Epithelial cell of proximal tubule (primary cell): ENCODE data around the gene EYA2. TPM values are rescaled to one million over a fixed set of nuclear protein-coding genes. Genes with fewer than 3 reads are reported as not detected.

Experiments used
- DNase-seq: peaks from one replicate; pipeline ENCODE4 v3.0.0-alpha.2; 2011; ENCODE audit warnings: low read depth
- H3K4me3 ChIP-seq: 2 replicates; pipeline ENCODE4 v1.5.1; 2011; ENCODE audit warnings: low read depth, mild to moderate bottlenecking, low read length
- total RNA-seq: library from RNA; depleted of rRNA; stranded (reverse); fragments of >200 nt; gene quantifications from 2 replicates; pipeline ENCODE4 v1.2.3, GENCODE V29; 2015
- TF ChIP-seq, protein P1 (sequence below): conservative IDR thresholded peaks from 2 replicates; pipeline ENCODE4 v1.5.1; 2012; ENCODE audit warnings: low read depth, mild to moderate bottlenecking, low read length

The EYA2 gene
- total RNA-seq, 1 donor from 2014 or later = not detected

DNA sequence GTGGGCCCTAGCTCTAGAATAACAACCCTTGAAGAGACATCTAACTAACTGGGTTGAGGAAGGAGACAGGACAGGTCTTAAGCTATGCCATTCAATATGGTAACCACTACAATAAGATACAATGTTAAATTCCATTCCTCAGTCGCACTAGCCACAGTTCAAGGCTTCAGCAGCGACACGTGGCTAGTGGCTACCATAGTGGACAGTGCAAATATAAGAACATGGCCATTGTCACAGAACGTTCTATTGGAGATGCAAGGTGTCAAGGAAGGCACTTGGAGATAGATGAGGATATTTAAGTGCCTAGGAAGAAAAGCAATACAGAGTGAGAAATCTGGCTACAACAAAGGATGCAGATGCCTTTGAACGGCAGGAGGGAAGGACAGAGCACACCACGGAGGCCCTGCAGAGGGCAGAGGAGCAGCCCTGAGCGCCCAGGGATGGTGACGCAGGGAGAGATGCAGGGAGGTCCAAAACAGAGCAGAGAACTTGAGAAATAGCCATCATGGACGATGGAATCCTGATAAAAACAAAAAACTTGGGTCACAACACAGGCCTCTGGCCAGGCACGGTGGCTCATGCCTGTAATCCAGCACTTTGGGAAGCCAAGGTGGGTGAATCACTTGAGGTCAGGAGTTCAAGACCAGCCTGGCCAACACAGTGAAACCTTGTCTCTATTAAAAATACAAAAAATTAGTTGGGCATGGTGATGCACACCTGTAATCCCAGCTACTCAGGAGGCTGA lies 321.2 kb downstream of the EYA2 start:
- TF ChIP-seq, protein P1, sequence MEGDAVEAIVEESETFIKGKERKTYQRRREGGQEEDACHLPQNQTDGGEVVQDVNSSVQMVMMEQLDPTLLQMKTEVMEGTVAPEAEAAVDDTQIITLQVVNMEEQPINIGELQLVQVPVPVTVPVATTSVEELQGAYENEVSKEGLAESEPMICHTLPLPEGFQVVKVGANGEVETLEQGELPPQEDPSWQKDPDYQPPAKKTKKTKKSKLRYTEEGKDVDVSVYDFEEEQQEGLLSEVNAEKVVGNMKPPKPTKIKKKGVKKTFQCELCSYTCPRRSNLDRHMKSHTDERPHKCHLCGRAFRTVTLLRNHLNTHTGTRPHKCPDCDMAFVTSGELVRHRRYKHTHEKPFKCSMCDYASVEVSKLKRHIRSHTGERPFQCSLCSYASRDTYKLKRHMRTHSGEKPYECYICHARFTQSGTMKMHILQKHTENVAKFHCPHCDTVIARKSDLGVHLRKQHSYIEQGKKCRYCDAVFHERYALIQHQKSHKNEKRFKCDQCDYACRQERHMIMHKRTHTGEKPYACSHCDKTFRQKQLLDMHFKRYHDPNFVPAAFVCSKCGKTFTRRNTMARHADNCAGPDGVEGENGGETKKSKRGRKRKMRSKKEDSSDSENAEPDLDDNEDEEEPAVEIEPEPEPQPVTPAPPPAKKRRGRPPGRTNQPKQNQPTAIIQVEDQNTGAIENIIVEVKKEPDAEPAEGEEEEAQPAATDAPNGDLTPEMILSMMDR = no peak
- DNase-seq = no peak
- no peak overlapping the region for H3K4me3 ChIP-seq

DNA sequence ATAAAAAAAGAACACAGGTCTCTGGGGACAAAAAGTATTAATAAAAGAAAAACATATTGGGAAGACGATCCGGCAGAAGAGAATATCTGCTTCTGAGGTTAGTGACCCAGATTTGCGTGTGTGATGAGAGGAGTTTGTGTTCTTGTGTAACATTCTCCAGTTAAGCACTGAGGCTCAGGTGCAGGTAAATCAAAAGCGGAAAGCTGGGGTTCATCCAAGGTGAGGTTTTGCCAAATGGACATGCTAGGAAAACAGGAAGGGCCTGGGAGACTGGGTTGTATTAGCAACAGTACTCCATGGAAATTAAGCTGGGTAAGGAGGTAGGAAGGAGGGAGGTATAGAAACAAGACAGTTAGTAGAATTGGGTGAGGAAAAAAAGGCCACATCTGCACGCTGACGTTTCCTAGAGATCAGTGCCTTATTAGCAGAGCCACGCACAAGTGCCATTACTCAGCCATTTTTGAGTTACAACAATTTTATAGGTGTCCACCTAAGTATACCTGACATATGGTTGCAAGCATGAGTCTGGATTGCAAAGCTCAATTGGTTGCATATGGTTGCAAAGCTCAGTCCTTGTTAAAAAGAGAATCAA lies 322.3 kb downstream of the EYA2 start:
- TF ChIP-seq, protein P1 = no peak
- no peak overlapping the region for H3K4me3 ChIP-seq
- no peak for DNase-seq

DNA sequence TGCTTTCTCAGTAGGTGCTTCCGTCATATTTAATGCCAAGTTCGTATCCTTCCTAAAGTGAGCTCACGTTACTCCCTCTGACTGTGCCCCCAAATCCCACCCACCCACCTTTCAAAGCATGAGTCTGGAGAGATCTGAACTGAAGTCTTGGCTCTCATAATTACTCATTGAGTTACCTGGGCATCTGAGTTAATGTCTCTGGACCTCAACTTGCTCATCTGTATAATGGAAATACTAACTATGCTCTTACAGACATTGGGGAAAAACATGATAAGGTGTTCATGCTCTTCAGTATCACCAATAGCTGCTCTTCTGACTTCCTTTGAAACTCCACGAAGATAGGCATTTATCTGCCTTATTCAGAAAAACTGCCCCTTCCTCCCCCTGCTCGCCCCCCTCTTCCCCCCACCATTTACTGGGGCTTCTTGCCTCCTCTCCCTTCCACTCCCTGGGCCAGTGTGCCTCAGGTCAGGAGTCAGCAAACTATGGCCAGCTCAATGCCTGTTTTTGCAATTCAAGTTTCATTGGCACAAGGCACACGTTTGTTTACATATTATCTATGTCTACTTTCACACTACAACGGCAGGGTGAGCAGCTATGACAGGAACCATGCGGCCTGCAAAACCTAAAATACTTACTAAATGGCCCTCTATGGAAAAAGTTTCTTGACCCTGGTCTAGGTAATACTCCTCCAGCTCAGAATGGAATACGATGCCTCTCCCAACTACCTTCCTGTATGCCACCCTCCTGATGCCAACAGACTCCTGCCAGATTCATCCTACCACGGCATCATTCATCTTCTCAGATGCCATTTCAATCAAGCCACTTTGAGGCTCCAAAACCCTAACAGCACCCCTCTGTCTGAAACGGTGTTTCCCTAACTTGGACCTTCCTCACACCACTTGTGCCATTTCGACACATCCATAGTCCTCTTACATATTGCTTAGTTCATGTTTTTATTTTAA lies 323.1 kb downstream of the EYA2 start:
- no peak for DNase-seq
- TF ChIP-seq, protein P1 = no peak
- H3K4me3 ChIP-seq = no peak overlapping the region

DNA sequence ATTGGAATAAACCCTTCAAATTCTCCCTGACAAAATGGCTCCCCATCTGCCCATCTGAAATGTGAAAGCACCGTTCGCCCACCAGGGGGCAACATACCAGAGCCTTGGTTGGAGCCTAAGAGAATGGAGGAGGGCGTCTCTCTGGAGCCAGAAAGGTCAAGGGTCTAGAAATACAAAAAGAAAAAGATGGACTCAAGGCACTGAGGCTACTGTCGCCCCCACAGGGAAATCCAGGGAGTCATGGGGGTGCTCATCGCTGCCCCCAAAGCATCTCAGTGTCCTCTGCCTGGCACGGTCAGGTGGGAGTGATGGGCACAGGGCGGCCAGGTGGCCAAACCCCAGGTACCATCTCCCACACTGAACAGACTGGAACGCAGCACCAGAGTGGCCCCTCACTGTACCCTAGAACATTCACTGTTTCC lies 325.5 kb downstream of the EYA2 start:
- DNase-seq = no peak

DNA sequence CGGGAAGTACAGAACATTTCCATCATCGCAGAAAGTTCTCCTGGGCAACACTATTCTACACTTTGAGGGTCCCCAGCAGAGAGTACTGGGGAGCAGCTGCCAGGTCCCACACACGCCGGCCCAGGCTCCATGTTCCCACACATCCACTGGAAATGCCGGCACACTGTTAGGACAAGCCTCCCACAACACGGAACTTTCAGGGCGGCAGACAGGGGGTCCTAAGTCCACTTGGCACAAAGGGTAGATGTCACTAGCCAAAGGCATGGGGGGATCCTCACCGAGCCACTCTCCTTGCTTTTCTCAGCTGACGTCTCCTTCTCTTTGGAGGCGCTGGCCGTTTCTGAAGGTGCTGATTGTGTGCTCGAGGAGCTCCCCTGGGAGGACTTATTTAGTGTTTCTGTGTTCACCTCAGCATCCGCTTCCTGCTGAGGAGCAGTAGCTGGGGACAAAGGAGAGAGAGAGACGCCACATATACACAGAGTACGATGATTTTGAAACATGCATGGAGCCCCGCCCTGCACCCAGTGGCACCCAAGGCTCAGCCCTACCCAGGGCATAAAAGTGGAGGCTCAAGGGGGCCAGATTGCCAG lies 326.5 kb downstream of the EYA2 start:
- TF ChIP-seq, protein P1 = no peak
- H3K4me3 ChIP-seq = no peak overlapping the region
- DNase-seq = no peak

More for the DNA sequence above, 325.5 kb downstream of the EYA2 start:
- TF ChIP-seq, protein P1 = peak; percentile 79
- H3K4me3 ChIP-seq = no peak overlapping the region

DNA sequence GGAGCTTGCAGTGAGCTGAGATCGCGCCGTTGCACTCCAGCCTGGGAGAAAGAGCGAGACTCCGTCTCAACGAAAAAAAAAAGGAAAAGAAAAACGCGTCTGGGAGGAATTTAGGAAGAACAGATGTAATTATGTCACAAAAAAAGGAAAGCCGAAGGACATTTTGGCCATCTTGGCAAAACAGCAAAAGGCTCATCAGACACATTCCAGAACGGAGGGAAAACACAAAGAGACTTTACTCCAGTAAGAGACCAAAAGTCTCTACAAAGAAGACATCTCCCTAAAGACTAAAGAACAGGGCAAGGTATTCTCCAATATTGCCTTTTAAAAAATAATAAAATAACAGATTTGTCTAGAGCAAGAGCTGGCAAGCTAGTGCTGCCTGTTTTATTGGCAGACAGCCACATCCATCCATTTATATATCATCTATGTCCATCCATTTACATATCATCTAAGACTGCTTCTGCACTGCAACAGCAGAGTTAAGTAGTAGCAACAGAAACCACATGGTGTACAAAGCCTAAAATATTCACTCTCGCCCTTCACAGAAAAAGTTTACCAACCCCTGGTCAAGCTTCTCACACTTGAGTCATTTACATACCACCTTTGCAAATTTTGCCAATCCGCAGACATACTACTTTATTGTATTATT lies 328.0 kb downstream of the EYA2 start:
- no peak for DNase-seq
- TF ChIP-seq, protein P1 = no peak
- H3K4me3 ChIP-seq = no peak overlapping the region
